Measurements from ENCODE around the gene MORN5. TPM values are rescaled to one million over a fixed set of nuclear protein-coding genes. Genes with fewer than 3 reads are reported as not detected.

MORN5 gene
- total and polyA plus RNA-seq, 9 of the 15 experiments (the other 6 are each of a cell fraction or from before 2014, with no cell fraction given): not detected

GRCh38 chr9:122220673-122221182 is 61.0 kb downstream of the MORN5 start:
- no peak for ATAC-seq
- intact Hi-C loops (cut with micrococcal nuclease) (no loop called here), in situ Hi-C loops (cut with MboI) (loop anchor here (10.0 kb wide), 1 partner anchor 1956 kb away; no protein-coding TSS in a partner anchor)
- H3K4me3 ChIP-seq: no peak overlapping the region
- FAIRE-seq: no peak
- H3K4me2 ChIP-seq (ENCODE audit: insufficient read depth, low read length): no peak overlapping the region
- no peak for DNase-seq (ENCODE audit: extremely low read depth in 1 of 4, low spot score in 3 of 4)
- no peaks in the 10 kb centered on the region for H3K36me3 ChIP-seq (ENCODE audit: control insufficient read depth, insufficient read depth, low read length)
- no peak overlapping the region for H3K9ac ChIP-seq (ENCODE audit: insufficient read depth in 1 of 2, low read depth in 2 of 2, low read length in 2 of 2)
- H3K4me1 ChIP-seq (replicated peaks in 1 of 2; ENCODE audit: control insufficient read depth in 2 of 2, insufficient read depth in 2 of 2, low read length in 2 of 2): peaks cover 19 to 33% of the 10 kb centered on the region in 2 experiments
- BruUV-seq (replicated peaks): no TSS peak
- WGBS (ENCODE audit: insufficient coverage, low coverage, missing lambda C conversion rate): 83% methylated on average over 17 of the region's 18 CpGs
- H3K9me3 ChIP-seq (replicated peaks; ENCODE audit: control insufficient read depth, insufficient read depth, low read depth, low read length): peaks cover 2% of the 10 kb centered on the region; the same call in 1 of the 2 replicates
- no peaks in the 10 kb centered on the region for H3K27me3 ChIP-seq (ENCODE audit: control insufficient read depth in 2 of 2, insufficient read depth in 2 of 2, low read length in 2 of 2)
- no peak overlapping the region for H2AFZ ChIP-seq (ENCODE audit: low read depth, low read length)
- no peaks in the 10 kb centered on the region for H3K9me1 ChIP-seq (ENCODE audit: control insufficient read depth, insufficient read depth, low read length)
- no peaks in the 10 kb centered on the region for H3K79me2 ChIP-seq (ENCODE audit: control insufficient read depth, insufficient read depth, low read length)
- POLR2A ChIA-PET: no interaction called here
- TF ChIP-seq GABPB2 (CRISPR knock-in tag; conservative IDR thresholded peaks at IDR 0.05): no peak
- TF ChIP-seq KLF6 (CRISPR knock-in tag; IDR thresholded peaks at IDR 0.05; ENCODE audit: borderline replicate concordance): no peak
- TF ChIP-seq SRSF9 (IDR thresholded peaks at IDR 0.05; ENCODE audit: borderline replicate concordance, low read depth, low read length): no peak
- TF ChIP-seq MTF1 (CRISPR knock-in tag; IDR thresholded peaks at IDR 0.05; ENCODE audit: borderline replicate concordance): no peak
- no peak for TF ChIP-seq HNRNPH1 (optimal IDR thresholded peaks at IDR 0.05; ENCODE audit: low read depth, low read length)
- no peak for TF ChIP-seq CREB1 (IDR thresholded peaks at IDR 0.05)
- TF ChIP-seq CREB1 (CRISPR knock-in tag; IDR thresholded peaks at IDR 0.05): no peak
- no peak for TF ChIP-seq KAT7 (CRISPR knock-in tag; IDR thresholded peaks at IDR 0.05; ENCODE audit: borderline replicate concordance)
- TF ChIP-seq ZBTB11 (CRISPR knock-in tag; IDR thresholded peaks at IDR 0.05): no peak
- TF ChIP-seq CEBPG (CRISPR knock-in tag; IDR thresholded peaks at IDR 0.05): no peak
- TF ChIP-seq CEBPG (tag; conservative IDR thresholded peaks at IDR 0.05 in 1 of 2, IDR thresholded peaks at IDR 0.05 in 1 of 2): no peak
- H4K20me1 ChIP-seq (replicated peaks; ENCODE audit: control insufficient read depth, insufficient read depth, low read length): no peaks in the 10 kb centered on the region
- no peak overlapping the region for H3K27ac ChIP-seq (ENCODE audit: extremely low read depth, low read depth, low read length)
- CTCF ChIA-PET (ENCODE audit: low intra/inter-chr PET ratio): no interaction called here

All from K562 (cell line).